ENCODE data around the gene SCP2. TPM values are rescaled to one million over a fixed set of nuclear protein-coding genes. Genes with fewer than 3 reads are reported as not detected.

SCP2 gene
- polyA plus RNA-seq, 1 donor, result 76.4 TPM

DNA sequence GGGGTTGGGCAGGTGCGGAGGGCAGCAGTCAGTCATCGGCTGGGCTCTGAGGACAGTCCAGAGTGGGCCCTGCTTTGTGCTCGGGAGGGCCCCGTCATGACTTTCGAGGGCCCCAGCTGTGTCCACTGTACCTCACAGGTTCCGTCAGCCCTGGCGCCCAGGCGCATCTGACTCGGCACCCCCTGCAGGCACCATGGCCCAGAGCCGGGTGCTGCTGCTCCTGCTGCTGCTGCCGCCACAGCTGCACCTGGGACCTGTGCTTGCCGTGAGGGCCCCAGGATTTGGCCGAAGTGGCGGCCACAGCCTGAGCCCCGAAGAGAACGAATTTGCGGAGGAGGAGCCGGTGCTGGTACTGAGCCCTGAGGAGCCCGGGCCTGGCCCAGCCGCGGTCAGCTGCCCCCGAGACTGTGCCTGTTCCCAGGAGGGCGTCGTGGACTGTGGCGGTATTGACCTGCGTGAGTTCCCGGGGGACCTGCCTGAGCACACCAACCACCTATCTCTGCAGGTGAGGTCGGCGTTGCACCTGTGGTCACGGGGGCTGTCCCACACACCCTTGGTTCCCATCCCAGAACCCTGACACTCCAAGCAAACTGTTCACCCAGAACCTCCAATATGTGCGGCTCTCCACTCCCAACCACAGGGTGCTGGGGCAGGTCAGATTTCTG is 142.7 kb downstream of the SCP2 start:
- DNase-seq, result no peak

DNA sequence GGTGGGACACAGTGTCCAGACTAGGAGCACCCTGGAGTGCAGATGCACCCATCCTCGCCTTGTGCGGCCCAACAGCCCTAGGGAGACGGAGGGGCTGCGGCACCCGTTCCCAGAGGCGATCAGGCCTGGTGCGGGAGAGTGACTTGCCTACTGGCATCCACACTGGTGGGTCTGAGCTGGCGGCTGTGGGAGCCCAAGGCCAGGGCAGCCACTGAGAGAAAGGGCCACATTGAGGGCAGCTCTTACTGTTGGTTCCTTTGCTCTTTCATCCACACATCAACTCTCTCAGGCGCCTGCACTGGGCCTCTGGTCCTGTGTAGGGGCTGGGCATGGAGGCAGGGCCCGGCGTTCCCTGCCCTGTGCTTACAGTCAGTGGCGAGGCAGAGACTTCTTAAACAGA is 143.5 kb downstream of the SCP2 start:
- no peak for DNase-seq

DNA sequence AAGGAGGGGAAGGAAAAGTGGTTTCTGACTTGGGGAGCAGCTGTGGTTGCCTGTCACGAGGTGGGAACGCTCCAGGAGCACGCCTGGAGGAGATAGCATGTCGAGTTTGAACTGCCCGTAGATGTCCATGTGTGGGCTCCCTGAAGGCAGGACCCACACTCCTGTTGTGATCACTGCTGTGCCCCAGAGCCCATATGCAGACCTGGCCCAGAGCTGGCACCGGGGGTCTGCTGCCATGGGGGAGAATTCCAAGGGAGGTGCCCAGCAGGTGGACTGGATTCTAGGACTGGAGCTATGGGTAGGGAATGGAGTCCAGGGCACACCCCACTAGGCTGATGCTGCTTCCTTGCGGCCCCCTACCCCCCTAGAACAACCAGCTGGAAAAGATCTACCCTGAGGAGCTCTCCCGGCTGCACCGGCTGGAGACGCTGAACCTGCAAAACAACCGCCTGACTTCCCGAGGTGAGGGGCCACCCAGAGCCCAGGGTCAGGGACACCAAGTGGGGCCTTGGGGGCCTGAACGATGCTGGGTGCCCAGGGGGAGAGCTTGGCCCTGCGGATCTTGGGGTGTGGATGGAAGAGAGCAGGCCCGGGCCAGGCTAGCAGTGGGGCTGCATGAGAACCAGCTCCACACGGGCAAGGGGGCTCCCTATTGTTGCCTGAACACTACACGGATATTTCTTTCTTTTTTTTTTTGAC is 144.2 kb downstream of the SCP2 start:
- DNase-seq, result no peak

DNA sequence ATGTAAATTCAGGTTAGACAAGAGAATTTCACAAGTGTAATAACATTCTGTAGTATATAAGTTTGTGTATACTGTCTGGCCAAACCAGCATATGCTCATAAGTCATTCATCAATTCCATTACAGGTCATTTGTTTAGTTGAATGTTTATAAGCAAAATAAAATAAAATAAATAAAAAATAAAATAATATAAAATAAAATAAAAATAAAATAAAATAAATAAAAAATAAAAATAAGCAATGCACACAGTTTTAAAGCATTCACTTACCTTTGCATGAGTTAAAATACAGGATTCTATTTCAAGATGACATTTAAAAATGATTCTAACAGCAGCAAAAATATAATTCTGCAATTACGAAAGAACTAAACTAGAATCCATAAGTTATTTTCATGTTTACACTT is 144.8 kb downstream of the SCP2 start:
- DNase-seq, result no peak

DNA sequence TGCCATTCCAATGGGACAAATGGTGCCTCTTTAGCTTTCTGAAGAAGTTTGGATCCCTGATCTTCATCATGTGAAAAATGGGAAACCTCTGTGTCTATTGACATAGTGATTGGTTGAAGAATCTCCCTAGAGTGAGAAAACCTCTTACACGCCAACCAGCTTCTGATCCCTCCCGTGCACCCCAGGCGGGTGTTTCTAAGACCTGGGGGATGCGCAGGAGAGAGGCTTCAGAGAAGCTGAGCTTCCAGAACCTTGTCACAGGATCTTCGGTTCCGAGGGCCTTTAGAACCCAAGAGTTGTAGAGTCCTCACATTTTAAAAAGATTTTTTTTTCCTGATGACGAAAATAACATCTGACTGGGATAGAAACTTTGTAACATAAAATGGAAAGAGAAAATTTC is 146.2 kb downstream of the SCP2 start:
- DNase-seq, result no peak

DNA sequence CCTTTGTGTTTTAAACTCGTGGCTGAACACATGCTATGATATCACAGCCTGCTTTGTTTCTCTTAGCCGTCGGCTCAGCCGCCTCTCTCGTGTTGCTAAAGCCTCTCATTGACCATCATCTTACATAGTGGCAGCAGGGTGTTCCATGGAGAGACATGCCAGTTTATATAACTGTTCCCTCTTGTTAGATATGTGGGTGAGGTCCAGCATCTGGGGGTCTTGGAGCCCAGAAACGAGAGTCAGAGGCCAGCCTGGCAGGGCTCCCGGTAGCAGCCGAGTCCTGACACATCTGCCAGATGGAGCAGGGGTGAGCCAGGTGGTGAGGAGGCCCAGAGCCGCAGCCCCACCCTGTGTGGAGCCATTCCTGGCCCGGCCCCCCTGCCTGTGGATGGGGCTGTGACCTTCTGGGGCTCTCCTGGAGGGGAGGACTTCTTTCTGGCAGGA is 146.8 kb downstream of the SCP2 start:
- no peak for DNase-seq

DNA sequence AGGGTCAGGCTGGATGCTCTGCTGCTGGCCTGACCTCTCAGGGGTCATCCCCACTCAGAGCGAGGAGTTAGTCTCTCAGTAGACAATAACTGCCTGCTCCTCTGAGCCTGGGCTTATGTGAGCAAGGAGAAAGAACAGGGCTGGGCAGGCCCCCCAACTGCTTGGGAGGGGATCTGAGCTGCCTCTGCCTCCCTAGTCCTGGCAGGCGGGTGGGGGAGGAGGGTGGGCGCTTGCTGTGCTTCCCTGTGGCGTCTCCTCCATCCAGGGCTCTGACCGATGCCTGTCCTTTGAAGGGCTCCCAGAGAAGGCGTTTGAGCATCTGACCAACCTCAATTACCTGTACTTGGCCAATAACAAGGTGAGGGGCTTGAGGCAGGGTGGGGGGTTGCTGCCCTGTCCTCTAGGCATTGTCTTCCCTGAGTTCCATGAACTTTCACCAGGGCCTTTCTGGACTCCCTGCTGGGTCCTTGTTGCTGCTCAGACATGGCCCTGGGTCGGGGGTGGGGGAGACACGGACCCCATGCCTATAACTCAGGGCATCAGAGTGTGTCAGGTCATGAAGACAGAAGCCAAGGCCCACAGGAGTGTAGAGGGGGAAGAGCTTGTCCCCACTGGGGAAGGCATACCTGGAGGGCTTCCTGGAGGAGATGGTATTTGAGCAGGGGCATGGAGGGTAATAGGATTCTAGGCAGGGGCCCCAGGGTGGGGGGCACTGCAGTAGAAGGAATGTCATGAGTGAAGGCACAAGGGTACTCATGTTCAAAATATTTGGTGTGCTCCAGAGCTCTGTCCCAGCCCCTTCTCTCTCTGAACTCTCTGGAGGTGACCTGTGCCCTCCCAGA is 147.5 kb downstream of the SCP2 start:
- DNase-seq, result no peak

- DNase-seq, result no peak
These were observed 148.1 kb downstream of the SCP2 start for GRCh38 chr1:53075206-53075605.

- no peak for DNase-seq
These were observed 148.7 kb downstream of the SCP2 start for GRCh38 chr1:53075761-53076163.

DNA sequence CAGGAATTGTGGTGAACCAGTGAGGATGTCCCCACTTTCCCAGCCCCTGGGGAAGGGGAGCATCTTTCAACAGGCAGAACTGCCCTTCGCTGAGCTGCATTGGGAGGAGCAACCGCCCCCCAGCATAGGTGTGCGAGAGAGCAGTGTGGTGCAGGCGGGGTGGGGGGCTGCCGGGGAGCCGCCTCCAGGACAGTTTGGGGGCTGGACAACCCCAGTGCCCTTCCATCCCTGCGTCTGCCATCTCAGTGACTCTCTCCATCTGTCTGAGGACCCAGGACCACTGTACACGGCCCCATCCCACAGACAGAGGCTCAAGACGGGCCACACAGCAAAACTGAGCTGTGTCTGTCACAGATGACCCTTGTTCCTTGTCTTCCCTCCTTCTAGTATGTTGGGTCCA is 149.1 kb downstream of the SCP2 start:
- DNase-seq, result no peak

DNA sequence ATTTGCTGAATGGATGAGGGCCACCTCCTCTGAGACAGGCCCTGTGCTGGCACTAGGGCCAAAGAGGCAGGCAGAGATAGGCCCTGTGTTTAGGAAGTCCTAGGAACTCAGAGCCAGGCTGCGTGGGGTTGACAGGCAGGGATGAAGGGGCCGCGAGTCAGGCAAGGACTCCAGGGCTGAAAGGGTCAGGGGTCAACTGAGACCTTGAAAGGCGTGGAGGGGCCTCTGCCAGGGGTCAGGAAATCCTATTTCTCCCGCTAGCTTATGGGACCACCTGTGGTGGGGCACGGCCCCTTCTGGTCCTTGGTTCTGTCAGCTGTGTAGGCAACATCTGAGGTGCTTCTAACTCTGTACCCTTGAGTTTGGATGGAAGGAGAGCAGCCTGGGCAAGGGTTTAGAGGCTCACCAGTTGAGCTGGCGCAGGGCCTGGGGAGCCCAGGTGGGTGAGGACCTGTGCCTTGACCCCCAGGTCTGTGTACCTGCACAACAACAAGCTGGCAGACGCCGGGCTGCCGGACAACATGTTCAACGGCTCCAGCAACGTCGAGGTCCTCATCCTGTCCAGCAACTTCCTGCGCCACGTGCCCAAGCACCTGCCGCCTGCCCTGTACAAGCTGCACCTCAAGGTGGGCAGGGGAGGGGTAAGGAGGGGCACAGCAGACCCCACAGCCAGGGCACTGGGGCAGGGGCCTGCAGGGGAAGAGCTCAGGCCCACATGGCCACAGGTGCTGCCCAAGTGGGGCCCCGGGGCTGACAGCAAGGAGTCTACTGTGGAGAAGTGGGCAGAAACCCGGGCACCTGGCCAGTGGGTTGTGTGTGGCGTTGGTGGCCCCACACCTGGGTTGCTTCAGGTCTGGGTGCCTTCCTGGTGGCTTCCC is 149.9 kb downstream of the SCP2 start:
- no peak for DNase-seq

DNA sequence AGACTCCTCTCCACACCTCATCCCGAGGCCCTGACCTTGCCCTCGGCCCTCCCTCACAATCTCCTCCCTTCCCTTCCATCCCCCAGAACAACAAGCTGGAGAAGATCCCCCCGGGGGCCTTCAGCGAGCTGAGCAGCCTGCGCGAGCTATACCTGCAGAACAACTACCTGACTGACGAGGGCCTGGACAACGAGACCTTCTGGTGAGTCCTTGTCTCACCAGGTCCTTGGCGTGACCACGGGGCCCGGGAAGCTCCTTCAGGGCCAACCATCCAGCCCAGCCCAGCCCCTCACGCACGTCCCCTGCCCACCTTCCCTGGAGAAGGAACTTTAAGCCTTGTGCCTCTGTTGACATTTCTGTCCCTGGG is 150.5 kb downstream of the SCP2 start:
- no peak for DNase-seq

DNA sequence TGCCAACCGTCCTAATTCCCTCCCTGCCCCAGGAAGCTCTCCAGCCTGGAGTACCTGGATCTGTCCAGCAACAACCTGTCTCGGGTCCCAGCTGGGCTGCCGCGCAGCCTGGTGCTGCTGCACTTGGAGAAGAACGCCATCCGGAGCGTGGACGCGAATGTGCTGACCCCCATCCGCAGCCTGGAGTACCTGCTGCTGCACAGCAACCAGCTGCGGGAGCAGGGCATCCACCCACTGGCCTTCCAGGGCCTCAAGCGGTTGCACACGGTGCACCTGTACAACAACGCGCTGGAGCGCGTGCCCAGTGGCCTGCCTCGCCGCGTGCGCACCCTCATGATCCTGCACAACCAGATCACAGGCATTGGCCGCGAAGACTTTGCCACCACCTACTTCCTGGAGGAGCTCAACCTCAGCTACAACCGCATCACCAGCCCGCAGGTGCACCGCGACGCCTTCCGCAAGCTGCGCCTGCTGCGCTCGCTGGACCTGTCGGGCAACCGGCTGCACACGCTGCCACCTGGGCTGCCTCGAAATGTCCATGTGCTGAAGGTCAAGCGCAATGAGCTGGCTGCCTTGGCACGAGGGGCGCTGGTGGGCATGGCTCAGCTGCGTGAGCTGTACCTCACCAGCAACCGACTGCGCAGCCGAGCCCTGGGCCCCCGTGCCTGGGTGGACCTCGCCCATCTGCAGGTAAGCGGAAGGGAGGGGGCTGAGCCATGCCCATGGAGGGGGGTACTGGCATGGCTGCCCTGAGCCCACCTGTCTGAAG is 151.4 kb downstream of the SCP2 start:
- DNase-seq, result no peak

- DNase-seq, result no peak
These were observed 152.2 kb downstream of the SCP2 start for GRCh38 chr1:53079251-53079650.

DNA sequence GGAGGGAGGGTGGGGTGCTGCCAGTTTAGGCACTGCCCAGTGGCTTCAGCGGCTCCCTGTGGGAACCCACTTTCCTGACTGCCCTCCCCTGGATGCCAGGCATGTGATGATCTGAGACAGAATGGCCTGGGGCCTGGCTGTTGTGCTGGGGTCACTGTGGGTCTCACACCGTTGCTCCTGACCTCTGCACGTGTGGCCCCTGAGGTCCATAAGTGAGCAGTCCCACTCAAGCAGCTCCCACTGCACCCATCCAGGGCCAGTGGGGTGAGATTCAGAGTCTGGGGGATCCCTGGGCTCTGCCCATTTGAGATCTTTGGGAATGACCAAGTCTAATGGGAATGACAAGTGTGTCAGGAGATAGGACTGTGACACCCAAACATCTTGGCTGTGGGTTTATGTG is 153.0 kb downstream of the SCP2 start:
- DNase-seq, result no peak

DNA sequence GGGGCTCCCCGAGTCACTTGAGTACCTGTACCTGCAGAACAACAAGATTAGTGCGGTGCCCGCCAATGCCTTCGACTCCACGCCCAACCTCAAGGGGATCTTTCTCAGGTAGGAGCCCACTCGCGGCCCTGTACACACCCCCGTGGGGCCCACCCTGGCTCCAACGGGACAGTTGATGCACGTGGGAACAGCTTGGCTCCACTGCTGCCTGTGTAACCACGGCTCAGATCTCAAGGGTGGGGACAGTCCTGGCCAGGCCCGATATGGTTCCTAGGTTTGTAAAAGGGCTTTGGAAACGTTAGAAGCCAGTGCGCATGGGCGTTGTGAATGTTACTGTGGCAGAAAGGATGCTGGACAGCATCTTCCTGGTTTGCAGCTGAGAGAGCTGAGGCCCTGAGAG is 153.7 kb downstream of the SCP2 start:
- no peak for DNase-seq

- DNase-seq, result no peak
These were observed 154.4 kb downstream of the SCP2 start for GRCh38 chr1:53081384-53082066.

DNA sequence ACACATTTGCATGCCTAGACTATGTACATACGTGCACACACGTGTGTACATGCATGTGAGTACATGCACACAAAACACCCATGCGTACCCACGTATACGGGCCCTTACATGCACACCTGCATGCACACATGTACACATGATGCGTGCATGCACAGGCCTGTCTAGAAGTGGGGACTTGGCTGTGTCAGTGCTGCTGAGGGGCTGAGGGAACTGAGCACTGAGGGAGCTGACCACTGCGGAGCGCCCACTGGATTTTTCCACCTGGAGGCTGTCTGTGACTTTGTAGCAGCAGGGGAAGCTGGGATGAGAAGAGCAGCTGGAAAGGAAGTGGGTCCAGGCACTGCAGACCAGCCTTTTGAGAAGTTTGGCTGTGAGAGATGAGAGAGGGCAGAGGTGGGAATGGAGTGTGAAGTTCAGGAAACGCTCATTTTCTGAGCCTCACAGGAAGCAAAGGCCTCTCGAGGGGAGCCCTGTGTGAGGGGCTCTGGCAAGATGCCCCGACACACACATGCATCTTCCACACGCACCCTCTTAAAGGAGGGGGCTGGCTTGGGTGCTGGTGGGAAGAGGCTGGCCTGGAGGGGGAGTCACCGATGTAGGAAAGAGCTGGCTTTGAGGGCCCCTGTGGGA is 155.9 kb downstream of the SCP2 start:
- DNase-seq, result no peak

DNA sequence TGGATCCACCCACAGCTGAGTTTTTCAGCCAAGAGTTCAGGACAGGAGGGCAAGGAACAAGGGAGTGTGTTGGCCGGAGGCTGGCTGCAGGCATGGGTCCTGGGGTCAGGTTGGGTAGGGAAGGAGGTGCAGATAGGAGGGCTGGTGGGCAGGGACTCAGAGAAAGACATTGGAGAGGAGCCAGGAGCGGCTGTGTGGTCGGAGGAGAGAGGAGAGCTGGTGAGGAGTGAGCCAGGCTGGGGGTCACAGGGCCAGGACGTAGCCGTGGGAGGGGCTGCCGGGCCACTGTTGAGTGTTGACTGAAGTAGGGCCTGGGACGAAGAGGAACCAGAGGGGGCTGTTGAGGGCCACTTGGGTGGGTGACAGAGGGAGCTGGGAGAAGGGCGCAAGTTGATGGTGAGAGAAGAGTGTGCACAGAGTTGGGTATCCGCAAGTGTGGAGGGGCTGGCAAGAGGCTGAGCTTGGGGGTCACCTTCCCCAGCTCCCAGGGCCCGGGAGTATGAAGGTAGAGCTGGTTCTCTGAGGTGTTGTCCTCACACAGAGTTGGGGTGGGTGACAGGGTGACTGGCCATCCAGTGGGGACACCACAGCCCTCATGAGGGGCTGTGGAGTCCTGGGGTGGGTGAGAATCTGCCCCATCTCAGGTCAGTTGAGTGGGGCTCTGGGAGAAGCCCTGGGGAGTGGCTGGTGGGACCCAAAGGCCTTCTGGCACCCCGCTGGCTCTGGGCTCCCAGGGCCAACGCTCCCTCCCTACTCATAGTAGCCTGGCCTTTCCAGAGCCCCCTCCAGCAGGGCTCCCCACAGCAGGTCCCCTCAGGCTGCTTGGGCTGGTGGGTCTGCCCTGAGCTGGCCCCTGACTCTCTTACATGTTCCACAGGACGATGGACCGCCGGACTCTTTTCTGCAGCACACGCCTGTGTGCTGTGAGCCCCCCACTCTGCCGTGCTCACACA is 156.8 kb downstream of the SCP2 start:
- no peak for DNase-seq

DNA sequence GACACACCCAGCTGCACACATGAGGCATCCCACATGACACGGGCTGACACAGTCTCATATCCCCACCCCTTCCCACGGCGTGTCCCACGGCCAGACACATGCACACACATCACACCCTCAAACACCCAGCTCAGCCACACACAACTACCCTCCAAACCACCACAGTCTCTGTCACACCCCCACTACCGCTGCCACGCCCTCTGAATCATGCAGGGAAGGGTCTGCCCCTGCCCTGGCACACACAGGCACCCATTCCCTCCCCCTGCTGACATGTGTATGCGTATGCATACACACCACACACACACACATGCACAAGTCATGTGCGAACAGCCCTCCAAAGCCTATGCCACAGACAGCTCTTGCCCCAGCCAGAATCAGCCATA is 157.5 kb downstream of the SCP2 start:
- DNase-seq, result no peak
